NOMO-1 (cell line): ENCODE data around the gene SALL1.

Experiments used
- DNase-seq, 2 experiments: peaks; one replicate each; lab custom pipeline; 2025; ENCODE audit not compliant: unreplicated experiment in 2 of 2; lab: John Stamatoyannopoulos, UW

Gene SALL1

DNA sequence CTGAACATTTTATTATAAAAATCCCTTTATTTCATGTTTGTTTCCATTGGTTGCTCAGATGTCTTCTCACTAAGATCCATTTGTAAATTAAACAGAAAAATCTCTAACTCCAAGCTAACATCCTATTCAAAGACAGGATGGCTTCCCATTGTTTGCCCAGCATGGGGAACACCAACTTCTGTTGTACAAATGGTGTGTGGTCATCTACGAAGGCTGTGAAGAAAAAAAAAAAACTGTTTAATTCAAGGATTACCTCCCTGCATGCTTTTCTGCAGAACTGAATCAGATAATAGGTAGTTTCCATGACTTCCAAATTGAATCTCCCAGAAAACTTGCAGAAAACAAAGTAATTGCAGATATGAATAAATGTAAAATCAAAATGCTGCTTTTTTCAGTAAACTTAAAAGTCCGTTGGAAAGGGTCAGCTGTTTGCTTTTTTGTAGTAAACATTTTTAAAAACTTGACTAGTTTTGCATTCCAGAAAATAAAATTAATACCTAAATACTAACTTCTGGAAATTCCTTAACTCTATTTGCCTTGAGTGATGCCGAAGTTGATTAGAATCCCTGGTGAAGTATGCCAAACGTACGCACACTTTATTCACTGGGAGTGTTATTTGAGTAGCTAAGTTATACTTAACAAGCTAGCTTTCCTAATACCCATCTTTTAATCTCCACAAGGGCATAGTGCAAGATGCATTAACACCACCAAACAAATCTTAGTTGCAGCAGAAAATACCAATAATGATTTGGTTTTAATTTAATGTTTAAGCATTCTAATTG lies 7.7 kb downstream of the SALL1 start:
- DNase-seq: no peak

DNA sequence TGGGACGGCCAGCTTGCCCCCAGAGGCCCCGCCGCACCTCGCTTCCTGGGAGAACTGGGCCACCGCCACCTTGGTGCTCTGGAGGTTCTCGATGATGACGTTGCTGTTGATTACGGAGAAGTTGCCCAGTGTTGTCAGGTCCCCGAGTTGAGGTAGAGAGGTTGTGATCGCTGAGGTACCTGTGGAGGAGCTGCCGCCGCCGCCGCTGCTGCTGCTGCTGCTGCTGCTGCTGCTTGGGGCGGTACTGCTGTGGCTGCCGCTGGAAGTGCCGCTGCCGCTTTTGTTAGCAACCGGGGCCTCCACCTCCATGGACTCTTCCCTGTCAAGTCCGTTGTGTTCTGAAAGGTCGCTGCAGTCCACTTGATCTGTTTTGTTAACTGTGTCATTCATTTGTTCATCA lies 9.5 kb downstream of the SALL1 start:
- no peak for DNase-seq

DNA sequence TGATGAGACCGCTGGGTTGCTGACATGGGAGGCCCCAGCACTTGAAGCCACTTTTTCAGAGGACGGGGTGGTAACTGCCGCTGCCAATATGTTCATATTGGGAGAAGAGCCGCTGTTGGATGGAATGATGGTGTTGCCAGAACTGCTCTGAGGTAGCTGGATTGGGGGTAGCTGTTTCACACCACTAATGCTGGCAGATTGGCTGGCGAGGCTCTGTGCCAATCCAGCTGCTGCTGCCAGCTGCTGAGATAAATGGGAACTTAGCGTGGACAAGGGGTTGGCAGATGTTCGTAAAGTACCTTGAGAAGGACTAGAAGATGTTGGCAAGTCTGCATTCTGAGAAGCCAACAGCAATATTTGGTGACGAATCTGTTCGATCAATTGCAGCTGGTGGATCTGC lies 10.0 kb downstream of the SALL1 start:
- no peak for DNase-seq

DNA sequence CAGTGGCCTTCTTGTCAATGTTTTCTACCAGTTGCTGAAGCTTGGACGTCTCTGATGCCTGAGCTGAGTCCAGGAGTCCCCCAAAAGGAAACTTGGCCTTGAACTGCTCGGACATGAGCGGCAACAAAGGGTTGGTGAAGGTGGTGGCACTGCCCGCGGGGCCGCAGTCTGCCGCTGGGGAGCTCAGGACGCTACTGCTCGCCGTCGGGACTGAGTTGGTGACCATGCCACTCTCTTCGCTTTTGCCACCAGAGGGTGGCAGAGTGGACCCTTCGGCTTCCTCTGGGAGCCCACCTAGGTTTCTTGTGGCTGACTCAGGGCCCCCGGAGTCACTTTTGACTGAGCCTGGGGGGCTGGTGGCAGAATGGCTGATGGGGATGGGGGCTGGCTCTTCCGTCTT lies 11.0 kb downstream of the SALL1 start:
- no peak for DNase-seq

DNA sequence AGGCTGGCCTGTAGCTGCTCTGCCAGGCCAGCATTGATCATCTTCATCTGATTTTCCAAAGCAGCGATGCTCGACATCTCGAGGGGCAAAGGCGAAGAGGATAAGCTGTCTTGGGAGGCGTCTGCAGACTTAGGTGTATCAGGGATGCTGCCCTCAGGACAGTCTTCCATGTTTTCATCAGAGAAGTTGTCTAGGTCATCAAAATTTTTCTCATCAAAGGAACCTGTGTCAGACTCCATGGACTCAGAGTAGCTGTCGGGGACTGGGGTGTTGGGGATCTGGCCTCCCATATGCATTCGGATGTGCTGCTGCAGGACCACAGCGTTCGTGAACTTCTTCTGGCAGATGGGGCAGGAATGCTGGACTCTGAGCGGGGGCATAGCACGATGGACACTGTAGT lies 11.5 kb downstream of the SALL1 start:
- no peak for DNase-seq

DNA sequence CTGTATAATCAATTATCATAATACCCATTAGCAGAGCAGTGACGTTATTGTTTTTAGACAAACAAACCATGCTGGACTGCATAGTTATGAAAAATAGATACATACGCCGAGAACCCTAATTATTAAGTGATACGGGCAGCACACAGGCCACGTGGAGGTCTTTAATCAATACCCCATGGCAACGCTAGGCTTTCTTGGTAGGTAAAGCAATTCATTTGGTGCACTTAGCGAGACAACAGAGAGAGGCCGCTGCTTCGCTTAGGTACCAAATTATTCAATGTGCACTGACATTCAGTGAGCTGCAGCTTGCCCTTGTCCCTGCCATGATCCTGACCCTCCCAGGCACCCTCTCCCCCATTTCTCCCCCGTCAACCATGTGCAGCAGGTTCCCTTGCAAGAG lies 12.9 kb downstream of the SALL1 start:
- DNase-seq: no peak

DNA sequence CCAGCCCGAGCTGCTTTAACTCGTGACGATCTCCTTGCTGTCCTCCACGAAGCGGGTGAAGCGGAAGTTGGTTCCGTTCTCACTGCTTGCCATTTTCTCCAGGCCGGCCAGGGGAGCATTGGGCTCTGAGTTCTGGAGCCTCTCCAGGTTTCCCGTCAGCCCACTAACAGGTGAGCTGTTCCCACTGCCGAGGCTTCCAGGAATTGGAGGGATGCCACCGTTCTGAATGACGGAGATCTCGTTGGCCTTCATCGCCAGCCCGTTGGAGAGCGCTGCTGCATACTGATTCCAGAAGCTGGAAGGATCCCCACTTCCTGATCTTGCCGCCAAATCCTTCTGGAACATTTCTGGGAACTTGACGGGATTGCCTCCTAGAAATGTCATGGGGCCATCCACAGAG lies 14.0 kb downstream of the SALL1 start:
- DNase-seq: no peak

DNA sequence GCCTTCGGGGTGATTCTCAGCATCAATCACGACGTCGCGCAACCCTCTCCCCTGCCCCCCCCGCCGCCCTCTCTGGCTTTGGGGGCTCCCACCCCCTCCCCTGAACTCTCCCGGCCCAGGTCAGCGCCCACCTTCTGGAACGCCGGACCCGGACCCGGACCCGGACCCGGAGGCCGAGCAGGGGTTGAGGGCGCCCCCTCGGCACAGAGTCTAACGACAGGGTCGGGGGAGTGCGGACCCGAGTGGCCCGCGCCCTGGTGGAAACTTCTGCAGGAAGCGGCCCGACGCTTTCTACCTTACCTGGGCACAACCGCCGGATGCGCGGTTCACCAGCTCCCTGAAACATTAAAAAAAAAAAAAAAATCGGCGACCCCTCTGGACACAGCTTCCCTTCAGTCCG lies 16.2 kb downstream of the SALL1 start:
- DNase-seq: no peak

DNA sequence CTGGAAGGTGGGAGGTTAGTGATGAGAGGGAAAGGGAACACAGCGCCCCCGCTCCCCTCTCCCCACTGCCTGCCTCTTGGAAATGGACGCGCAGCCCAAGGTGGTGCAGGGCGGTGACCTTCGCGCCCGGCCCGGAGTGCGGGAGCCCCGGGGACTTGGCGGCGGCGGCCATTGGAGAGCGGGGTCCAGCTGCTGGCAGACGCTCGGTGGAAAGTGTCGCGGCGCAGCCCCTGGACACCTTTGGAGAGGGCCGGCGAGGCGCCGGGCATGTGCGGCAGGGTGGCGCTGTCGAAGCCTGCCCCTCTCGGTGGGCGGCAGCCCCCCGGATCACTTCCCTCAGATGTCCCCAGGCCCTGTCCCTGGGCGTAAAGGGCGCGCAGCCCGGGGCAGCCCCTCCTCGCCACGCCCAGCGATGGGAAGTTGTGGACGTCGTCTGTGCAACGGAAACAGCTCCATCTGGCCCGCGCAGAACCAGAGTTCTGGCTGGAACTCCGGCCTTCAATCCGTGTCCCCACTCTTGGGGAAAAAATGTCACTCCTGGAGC lies 16.7 kb downstream of the SALL1 start:
- no peak for DNase-seq

DNA sequence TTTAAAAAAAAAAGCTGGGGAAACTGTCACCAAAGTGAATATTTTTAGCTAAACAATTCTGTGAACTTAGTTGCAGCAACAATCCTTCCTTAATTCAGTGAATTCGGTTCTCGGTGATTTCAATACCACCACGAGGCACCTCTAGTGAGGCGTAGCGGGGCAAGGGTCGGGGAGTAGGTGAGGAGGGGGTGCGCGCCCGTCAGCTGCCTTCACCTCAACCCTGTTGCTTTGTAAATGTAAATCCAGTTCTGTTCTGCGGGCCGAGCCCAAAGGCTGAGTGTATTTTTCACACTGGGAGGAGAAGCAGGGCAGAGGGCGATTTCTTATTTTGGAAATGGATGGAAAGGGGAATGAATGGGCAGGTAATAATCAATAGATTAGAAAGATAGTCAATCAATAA lies 17.4 kb downstream of the SALL1 start:
- no peak for DNase-seq

DNA sequence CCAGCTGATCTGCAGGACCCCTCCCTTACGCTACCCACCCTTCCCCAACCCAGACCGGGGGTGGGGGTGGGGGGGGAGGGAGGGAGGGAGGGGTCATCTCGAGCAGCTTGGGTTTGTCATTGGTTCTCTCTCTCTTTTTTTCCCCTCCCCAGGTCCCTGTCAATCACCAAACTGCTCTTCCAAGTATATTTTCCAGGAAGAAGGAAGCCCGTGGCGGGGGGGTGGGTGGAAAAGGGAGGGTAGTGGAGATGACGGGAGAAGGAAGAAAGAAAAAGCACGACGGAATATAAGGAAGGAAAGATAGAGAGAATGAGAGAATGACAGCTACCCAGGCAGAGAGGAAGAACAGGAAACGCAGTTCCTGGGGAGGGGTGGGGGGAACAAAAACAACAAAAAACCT lies 17.9 kb downstream of the SALL1 start:
- no peak for DNase-seq

DNA sequence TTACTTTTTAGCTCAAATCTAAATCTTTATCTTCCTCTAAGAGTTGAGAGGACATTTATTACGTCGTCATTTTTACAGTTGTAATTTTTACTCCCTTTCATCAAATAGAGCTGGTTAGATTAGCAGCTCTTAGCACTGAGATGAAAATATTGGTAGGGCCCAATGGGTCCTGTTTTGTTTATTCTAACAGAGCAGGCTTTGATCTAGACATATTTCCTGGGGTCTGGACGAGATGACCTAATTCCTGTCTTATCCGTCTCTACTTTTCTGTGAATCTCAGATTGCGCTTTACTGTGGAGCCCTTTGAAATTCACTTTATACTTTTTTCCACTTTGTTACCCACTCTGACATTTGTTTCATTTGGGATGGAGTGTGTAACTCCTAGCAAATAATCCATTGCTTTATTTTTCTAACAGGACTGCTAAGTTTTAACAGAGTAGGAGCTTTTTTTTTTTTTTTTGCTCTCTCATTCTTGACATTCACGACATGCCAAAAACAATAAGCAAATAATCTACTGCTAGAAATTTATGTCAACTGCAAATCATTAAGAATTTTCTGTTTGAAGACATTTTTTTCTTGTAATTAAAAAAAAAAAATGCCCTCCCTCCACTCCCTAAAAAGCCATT lies 18.5 kb downstream of the SALL1 start:
- no peak for DNase-seq

DNA sequence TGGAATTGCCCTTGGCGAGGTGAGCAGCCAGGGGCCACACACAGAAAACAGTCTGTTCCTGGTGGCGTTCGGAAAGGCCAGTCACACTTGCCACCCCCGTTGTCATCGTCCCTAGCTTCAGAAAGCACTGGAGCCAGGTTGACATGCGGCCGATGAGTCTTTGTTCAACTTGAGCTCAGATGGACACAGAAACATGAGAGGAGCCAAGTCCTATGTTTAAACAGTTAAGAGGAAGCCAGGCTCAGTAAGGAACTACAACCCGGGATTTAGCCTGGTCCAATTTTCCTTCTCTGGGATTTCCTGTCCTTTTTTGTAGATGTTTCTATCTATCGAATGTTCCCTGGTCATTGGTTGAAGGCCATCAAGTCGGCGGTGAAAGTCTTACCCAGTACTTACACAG lies 19.5 kb downstream of the SALL1 start:
- no peak for DNase-seq

DNA sequence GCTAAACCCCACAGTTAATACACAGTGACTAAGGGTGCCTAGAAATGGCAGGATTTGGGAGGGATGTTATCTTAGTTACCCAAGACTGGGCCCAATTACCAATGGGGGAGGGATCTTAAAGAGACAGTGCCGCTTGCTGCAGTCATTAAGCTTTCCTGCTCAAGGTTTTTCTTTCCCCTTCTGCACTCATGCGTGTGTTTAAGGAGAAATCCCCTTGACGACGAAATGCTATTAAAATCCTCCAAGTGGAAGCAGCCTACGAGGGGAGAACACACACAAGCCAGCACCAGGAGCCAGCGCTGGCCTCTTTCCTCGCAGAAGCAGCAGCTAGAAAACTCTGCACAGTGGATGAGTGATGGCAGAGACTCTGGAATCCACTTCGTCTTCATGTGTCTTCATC lies 22.0 kb downstream of the SALL1 start:
- no peak for DNase-seq

DNA sequence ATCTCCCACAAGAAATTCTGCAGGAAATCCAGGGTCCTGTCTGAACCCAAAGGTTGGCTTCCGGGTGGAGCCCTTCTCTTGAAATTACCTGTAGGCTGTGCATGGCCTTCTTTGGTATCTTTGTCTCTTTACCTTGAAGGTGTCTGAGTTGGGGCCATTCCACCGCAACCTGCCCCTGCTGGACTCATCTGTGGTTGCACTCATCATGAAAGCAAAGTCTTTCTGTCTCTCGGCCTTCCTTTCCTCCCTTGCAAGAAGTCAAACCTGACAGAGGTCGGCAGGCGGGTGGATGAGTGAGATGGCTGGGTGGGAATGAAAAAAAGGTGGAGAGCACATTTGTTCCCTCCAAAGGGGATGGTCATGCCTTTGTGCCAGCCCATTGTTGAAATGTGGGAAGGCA lies 25.1 kb downstream of the SALL1 start:
- DNase-seq: no peak

DNA sequence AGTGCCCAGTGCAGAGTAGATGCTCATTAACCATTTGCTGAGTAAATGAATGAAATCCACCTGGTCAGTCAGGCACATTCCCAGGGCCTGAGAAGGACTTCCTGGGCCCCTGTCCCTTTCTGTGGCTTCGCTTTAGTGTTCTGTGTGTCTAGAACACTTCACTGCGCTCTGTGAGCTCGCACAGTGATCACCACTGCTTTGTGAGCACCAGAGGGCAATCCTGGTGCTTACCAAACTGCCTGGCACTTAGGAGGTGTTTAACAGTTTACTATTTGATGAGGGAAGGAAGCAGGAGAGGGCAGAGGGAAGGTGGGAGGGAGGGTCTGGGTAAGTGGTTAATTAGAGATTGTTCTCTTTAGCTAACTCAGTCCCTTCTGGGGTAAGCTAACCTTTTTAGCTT lies 26.2 kb downstream of the SALL1 start:
- no peak for DNase-seq

DNA sequence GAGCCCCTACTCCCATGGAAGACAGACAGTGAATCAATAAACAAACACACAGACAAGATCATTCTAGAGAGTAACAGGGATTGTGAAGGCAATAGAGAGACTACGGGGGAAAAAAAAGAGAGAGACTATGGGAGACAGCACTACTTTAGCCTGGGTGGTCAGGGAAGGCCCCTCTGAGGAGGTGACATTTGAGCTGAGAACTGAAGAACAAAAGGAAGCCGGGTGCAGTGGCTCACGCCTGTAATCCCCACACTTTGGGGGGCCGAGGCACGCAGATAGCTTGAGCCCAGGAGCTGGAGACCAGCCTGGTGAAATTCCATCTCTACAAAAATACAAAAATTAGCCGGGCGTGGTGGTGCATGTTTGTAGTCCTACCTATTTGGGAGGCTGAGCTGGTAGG lies 29.2 kb downstream of the SALL1 start:
- DNase-seq: no peak

DNA sequence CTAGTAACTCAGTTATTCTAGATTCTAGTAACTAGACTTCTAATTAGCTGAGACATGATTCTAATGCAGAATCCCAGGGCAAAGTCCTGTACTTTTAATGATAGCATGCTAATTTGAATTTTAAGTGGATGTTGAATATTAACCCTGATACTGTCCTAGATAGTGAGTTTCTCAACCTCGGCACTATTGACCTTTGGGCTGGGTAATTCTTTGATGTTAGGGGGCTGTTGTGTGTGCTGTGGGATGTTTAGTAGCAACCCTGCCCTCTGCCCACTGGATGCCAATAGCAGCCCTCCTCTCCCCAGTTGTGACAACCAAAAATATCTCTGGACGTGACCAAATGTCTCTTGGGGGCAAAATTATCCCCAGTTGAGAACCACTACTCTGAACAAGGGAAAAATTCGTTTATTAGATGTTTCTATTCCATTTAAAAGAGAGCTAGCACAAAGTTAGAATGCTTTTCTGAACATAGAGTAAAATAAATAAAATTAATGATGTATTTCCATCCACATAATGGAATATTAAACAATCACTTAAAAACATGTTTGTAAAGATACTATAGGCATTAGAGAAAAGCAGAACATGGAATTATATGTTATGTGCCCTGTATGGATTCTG lies 30.2 kb downstream of the SALL1 start:
- DNase-seq: no peak

DNA sequence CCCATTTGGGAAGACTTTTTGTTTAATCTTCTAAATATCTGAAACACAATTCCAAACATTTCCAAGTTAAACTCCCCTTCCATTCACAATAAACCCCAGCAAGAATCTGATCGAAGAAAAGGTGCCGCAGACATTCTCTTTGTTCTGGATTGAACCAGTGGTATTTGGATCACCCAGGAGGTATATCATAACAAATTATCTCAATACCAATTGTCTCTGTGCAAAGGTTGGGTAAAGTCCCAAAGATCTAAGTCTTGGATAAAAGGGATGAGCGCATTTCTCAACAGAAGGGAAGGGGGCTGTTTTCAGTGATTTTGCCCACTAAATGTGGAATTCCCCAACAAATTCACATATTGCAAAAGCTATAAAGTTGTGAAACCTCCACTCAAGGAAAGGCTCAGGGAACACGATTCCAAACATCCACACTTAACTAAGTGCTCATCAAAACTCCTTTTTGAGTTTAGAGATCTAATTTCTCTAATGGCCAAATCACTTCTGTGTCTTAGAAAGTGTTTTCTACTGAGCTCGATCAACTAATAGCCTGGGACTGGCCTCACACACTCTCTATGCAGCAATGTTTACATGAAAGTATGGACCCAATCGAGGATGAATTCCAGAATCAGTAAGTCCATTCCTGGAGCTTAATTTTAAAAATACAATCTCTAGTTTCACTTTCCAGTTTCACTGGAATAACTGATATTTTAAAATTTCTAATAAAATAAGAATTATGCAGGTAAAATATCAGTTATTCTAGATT lies 30.9 kb downstream of the SALL1 start:
- no peak for DNase-seq

DNA sequence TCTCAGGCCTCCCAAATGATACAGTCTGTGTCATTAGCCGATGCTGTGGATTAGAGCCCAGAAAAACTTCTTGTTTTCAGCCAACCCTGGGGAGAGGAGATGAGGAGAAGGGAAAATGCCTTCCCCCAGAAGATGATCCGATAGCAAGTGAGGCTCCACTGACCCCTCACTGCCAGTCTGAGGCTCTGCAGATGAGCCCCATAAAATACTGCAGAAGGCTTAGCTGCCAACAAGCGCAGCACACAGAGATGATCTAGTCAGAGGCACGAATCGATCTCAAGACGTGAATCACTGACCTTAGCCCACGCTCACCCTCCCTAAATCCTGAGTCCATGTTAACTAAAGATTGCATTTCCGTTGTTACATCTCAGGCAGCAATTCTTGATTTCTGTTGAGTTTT lies 31.5 kb downstream of the SALL1 start:
- no peak for DNase-seq

DNA sequence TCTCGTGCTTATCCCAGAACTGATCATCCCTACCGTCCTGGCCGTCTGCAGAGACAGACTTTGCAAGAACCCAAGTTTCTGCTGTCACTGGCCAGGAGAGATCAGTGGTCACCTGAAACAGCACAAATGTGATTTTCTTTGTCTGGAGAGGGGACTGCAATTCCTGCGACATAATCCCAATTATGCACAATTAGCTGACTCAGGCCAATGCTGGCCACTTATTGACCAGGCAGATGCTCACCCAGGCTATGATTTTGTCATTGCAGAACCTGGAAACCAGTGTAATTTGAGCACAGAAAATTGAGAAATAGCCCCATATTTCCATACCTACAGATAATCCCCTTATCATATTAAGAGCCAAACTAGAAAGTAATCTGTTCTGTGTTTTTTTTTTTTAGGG lies 34.7 kb downstream of the SALL1 start:
- DNase-seq: no peak
